Measurements from ENCODE around the gene RGS19. TPM values are rescaled to one million over a fixed set of nuclear protein-coding genes. Genes with fewer than 3 reads are reported as not detected.

RGS19 gene
- polyA plus RNA-seq, 1 of the 3 experiments (the other 2 are of a cell fraction), result 20.5 TPM

DNA sequence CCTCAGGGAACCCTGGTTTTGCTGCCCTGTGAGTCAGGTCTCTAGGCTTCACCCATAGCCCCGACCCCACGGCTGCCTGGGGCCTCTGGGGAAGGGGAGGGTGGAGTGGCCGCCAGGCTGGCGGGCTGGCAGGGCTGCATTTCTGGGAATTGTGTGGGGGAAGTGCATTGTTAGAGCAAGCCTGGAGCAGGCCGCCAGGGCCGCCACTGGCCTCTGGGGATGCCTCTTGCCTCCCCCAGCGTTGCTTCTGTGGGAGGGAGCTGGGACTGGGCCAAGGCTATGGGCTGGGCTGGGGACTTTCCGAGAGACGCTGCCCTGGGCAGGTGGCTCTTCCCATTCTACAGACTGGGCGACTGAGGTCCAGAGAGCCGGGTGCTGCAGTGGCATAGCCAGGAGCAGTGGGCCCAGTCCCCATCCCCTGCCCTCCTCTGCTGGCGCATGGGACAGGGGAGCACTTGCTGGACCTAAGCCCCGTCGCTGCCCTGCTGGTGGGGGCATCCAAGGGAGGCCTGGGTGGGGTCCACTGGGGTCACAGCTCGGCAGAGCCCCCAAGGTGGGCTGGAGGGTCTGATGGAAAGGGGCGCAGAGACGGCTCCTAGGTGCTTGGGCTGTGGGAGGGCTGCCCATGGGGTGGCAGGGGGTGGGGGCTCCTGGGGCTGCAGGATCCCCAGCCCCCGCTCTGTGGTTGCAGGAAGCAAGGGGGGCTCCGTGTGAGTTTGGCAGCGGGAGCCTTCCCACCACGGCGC, 23.3 kb downstream of the RGS19 start:
- H2AFZ ChIP-seq (ENCODE audit: low read depth), result no peak overlapping the region
- POLR2A ChIA-PET, result interaction anchor here (1.4 kb wide), 1 partner anchor 23 kb away, joined by 3 read pairs; the partner anchor contains the start of gene RGS19

More for the DNA sequence above, 23.3 kb downstream of the RGS19 start:
- CTCF ChIA-PET, result interaction anchor here (7.8 kb wide), 1 partner anchor 18 kb away, joined by 85 read pairs; no protein-coding TSS in a partner anchor
- H3K36me3 ChIP-seq (replicated peaks in 1 of 2; ENCODE audit: control insufficient read depth in 1 of 2, insufficient read depth in 2 of 2, low read length in 1 of 2), result no peaks in the 10 kb centered on the region
- TF ChIP-seq, protein P1, sequence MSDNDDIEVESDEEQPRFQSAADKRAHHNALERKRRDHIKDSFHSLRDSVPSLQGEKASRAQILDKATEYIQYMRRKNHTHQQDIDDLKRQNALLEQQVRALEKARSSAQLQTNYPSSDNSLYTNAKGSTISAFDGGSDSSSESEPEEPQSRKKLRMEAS (IDR thresholded peaks at IDR 0.05; ENCODE audit: low read depth), result no peak
- TF ChIP-seq, protein P2, sequence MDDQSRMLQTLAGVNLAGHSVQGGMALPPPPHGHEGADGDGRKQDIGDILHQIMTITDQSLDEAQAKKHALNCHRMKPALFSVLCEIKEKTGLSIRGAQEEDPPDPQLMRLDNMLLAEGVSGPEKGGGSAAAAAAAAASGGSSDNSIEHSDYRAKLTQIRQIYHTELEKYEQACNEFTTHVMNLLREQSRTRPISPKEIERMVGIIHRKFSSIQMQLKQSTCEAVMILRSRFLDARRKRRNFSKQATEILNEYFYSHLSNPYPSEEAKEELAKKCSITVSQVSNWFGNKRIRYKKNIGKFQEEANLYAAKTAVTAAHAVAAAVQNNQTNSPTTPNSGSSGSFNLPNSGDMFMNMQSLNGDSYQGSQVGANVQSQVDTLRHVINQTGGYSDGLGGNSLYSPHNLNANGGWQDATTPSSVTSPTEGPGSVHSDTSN (IDR thresholded peaks at IDR 0.05), result no peak
- TF ChIP-seq POLR2AphosphoS5 (IDR thresholded peaks at IDR 0.05; ENCODE audit: low read depth, low read length) (no peak), RFX5 (IDR thresholded peaks at IDR 0.05; ENCODE audit: low read length) (no peak), TCF12 (IDR thresholded peaks at IDR 0.05) (no peak), GATA2 (CRISPR knock-in tag; IDR thresholded peaks at IDR 0.05) (no peak), CHD2 (IDR thresholded peaks at IDR 0.05; ENCODE audit: low read length, partially characterized antibody) (no peak), FOSL2 (IDR thresholded peaks at IDR 0.05; ENCODE audit: borderline replicate concordance, low read depth) (no peak), NRF1 (IDR thresholded peaks at IDR 0.05; ENCODE audit: low read depth, low read length) (no peak), TEAD4 (IDR thresholded peaks at IDR 0.05; ENCODE audit: borderline replicate concordance, insufficient read depth) (no peak), EZH2phosphoT487 (IDR thresholded peaks at IDR 0.05; ENCODE audit: borderline replicate concordance, low read depth) (no peak), ELF1 (IDR thresholded peaks at IDR 0.05) (no peak), GABPA (IDR thresholded peaks at IDR 0.05; ENCODE audit: low read depth) (no peak), RCOR1 (IDR thresholded peaks at IDR 0.05; ENCODE audit: low read length) (no peak), EP300 (IDR thresholded peaks at IDR 0.05; ENCODE audit: borderline replicate concordance in 1 of 2, low read depth in 1 of 2, low read length in 1 of 2) (no peak), RXRA (IDR thresholded peaks at IDR 0.05; ENCODE audit: borderline replicate concordance, low read depth) (no peak), TAF1 (IDR thresholded peaks at IDR 0.05; ENCODE audit: borderline replicate concordance, low read depth, low read length) (no peak)
- TF ChIP-seq, protein P3, sequence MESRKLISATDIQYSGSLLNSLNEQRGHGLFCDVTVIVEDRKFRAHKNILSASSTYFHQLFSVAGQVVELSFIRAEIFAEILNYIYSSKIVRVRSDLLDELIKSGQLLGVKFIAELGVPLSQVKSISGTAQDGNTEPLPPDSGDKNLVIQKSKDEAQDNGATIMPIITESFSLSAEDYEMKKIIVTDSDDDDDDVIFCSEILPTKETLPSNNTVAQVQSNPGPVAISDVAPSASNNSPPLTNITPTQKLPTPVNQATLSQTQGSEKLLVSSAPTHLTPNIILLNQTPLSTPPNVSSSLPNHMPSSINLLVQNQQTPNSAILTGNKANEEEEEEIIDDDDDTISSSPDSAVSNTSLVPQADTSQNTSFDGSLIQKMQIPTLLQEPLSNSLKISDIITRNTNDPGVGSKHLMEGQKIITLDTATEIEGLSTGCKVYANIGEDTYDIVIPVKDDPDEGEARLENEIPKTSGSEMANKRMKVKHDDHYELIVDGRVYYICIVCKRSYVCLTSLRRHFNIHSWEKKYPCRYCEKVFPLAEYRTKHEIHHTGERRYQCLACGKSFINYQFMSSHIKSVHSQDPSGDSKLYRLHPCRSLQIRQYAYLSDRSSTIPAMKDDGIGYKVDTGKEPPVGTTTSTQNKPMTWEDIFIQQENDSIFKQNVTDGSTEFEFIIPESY (IDR thresholded peaks at IDR 0.05; ENCODE audit: borderline replicate concordance, low read depth), result no peak
- TF ChIP-seq, protein P4, sequence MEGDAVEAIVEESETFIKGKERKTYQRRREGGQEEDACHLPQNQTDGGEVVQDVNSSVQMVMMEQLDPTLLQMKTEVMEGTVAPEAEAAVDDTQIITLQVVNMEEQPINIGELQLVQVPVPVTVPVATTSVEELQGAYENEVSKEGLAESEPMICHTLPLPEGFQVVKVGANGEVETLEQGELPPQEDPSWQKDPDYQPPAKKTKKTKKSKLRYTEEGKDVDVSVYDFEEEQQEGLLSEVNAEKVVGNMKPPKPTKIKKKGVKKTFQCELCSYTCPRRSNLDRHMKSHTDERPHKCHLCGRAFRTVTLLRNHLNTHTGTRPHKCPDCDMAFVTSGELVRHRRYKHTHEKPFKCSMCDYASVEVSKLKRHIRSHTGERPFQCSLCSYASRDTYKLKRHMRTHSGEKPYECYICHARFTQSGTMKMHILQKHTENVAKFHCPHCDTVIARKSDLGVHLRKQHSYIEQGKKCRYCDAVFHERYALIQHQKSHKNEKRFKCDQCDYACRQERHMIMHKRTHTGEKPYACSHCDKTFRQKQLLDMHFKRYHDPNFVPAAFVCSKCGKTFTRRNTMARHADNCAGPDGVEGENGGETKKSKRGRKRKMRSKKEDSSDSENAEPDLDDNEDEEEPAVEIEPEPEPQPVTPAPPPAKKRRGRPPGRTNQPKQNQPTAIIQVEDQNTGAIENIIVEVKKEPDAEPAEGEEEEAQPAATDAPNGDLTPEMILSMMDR (IDR thresholded peaks at IDR 0.05), result no peak
- TF ChIP-seq, protein P5, sequence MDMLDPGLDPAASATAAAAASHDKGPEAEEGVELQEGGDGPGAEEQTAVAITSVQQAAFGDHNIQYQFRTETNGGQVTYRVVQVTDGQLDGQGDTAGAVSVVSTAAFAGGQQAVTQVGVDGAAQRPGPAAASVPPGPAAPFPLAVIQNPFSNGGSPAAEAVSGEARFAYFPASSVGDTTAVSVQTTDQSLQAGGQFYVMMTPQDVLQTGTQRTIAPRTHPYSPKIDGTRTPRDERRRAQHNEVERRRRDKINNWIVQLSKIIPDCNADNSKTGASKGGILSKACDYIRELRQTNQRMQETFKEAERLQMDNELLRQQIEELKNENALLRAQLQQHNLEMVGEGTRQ (IDR thresholded peaks at IDR 0.05; ENCODE audit: borderline replicate concordance, low read depth, low read length), result no peak
- H3K4me2 ChIP-seq, result no peak overlapping the region
- peak; percentile 57 for DNase-seq
- no peak overlapping the region for H3K9ac ChIP-seq
- WGBS (ENCODE audit: low lambda C conversion rate), result 74% methylated on average over 11 of the region's 22 CpGs
- no peaks in the 10 kb centered on the region for H3K9me3 ChIP-seq
- no peaks in the 10 kb centered on the region for H3K27me3 ChIP-seq (ENCODE audit: insufficient read depth)
- no peak overlapping the region for H3K4me3 ChIP-seq (ENCODE audit: low read depth in 2 of 2, low read length in 1 of 2)
- H3F3A ChIP-seq (replicated peaks; ENCODE audit: insufficient read depth), result no peaks in the 10 kb centered on the region
- H3K79me2 ChIP-seq (ENCODE audit: insufficient read depth), result no peaks in the 10 kb centered on the region
- no peaks in the 10 kb centered on the region for H3K9me2 ChIP-seq
- H4K20me1 ChIP-seq (ENCODE audit: insufficient read depth), result no peaks in the 10 kb centered on the region
- no peak overlapping the region for H3K27ac ChIP-seq (ENCODE audit: low read depth in 2 of 2, low read length in 1 of 2)
- H3K4me1 ChIP-seq (ENCODE audit: control insufficient read depth in 1 of 2, insufficient read depth in 2 of 2, low read depth in 1 of 2, low read length in 1 of 2), result peaks cover 0 to 10% of the 10 kb centered on the region in 2 experiments; a peak in 1 of 4 replicates

Measured in SK-N-SH (cell line).